Activated effector memory CD4-positive, alpha-beta T cell treated with Interleukin-2 at 50 U/mL for 16 hours (primary cell): Measurements from ENCODE around the gene CDK5RAP3.
A peak's percentile ranks its signal among the peaks of the same experiment; 100 is the strongest.

Experiments used
- DNase-seq: peaks from one replicate; pipeline ENCODE4 v3.0.0-alpha.2; 2020

Gene CDK5RAP3

DNA sequence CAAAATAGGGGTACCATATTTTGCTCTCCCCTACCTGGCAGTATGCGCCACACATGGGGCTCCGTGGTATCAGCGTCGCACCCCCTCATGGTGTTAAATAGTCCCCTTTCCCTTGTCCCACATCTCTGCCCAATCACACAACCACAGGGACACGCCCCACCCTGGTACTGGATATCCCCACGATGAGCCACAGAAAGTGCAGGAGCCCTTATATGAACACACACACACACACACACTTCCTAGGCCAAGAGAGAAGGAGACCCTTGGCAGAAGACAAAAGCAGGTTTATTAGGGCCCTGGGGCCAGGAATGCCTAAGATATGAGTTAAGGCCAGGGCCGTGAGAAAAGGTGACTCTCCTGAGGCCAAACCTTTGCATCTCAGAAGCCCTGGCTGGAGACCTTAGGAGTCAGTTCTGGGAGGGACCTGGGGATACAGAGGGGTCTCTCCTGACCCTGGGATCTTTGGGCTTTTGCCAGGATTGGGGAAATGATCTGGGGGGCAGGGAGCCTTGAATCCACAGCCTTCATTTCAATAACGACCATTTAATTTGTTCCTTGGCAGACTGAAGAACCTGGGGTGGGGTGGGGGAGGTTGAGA is 55.1 kb downstream of the CDK5RAP3 start:
- no peak for DNase-seq

DNA sequence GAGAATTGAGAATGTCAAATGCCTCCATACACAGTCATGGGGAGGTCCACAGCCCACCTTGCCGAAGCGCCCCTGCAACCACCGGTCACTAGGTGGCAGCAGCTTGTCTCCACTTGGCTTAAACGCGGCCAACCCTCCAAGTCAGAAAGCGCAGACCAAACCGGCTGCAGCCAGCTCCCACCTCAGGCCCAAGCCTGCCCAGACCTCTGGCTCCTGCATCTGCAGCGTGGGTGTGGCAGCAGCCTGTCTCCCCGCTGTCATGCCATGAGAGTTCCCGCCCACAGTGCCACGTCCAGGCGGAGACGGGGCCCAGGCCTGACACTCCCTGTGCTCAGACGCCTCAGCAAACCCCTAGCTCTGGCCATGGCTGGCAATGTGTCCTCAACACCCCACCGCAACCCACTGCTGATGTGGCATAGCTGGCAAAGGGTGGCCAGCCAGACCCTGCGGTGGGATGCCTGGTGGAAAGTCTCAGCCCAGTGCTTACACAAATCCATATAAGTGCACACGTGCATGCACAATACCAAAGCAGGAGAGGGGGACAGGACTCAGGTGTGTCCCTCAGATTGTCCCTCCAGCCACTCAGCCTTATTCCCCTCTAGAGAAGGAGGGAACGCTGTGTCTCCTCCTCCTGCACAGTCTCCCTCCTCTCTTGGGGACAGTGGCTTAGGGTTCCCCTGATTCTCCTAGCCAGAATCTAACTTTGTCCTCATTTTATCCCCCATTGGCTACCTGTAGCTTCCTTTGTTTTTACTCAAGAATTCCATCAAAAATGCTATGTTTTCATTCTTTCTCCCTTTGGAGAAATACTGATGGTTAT is 55.8 kb downstream of the CDK5RAP3 start:
- DNase-seq = peak; percentile 44

DNA sequence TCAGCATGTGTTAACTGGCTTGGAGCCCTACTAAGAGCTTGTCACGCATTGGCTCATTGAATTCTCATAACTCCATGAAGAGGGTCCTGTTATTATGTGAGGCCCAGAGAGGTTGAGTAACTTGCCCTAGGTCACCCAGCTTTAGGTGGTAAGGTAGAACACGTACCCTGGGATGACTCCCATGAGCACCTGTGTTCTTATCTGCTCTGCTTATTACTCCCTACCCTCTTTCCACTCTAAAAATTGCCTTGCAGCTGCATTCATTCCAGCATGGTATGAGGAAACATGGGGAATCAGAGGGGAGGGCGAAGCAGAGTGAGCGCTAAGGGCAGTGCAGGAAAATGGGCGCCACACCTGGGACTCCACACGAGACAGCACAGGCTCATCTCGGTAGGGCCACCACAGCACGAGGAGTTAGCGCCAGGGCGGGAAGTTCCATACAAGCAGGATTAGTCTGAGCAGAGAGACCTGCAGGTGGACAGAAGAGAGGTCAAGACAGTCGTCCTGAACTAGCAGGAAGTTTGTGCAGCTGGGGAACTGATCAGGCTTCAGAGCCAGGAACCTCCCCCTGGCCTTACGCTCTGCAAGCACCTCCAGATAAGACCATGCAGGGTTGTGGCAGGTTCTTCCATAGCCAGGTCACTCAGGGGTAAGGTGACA is 56.5 kb downstream of the CDK5RAP3 start:
- no peak for DNase-seq

DNA sequence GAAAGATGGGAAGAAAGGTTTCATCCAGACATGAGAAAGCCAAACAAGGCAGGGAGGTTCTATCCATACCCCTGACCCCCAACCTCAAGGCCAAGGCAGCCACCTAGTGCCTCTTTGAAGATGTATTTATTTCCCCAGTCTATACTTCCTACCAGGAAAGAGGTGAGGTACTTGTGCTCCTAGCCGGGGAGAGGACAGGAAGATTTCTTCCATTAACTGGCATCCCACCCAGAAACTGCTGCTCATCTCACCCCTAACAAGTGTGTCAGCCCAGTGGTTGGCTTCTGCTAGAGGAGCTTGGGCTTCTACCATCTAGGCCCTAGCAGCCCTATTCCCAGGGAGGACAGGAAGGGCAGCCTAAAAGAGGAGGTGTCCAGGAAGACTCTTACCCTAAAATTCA is 57.8 kb downstream of the CDK5RAP3 start:
- DNase-seq = no peak

DNA sequence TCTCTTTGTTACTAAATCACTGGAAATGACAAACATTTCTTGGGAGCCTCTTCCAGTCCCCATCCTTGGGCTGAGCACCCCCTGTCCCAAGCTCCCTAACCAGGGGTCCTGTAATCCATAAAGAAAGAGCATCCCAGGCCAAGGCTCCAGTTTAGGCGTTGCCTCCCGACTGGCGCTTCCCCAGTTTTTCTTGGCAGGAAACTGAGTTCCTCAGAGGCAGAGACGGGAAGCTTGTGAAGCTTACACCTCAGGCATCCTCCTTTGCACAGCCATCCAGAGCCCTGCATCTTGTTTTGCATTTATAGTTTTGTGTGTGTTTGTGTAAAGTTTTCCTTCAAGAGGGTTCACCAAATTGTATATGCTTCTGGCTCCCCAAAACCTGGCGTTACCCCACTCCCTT is 59.6 kb downstream of the CDK5RAP3 start:
- DNase-seq = no peak
